ENCODE measurements around the gene AQP2. TPM values are rescaled to one million over a fixed set of nuclear protein-coding genes. Genes with fewer than 3 reads are reported as not detected.
"Not testable (repeated sequence)": the region's sequence is repeated elsewhere in the genome, so short reads cannot be mapped to it uniquely, and the experiment has no call there.

The AQP2 gene
- total RNA-seq, 1 experiment from 2014 or later: not detected

DNA sequence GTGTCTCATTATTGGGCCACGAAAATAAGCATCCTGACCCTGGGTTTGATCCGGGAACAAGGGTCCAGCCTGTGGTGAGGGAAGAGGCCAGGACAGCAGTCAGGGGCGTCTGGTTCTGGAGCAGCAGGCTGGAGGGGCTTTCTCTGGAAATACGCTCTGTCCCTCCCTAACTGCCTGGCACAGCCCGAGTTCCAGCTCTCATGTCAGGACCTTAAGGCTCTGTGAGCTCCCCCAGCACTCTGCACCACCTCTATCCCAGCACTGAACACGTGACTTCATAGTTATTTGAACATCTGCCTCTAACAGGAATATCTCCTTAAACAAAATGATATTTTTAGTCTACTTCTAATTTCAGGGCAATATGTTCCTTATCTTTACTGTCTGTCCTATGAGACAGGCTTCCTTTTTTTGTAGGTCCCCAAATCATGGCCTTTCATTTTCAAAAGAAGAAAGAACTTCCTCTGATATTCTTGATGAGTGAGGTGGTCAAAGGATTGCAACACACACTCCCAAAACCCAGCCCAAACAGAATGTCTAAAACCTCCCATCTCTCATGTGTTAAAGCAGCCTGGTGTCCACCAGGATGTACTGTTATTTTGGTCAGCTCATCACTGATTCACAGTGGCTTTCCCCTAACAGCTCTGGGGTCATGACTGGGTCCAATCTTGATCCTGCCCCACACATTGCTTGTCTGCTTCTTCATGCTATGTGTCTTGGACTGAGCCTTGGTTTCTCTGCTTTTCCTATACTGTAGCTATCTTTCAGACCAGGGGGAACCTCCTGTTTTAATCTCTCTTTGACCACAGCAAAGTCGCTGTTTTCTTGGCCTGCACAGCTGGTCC is 31.9 kb downstream of the AQP2 start:
- H3K27me3 Mint-ChIP-seq (ENCODE audit: unreplicated experiment): no peaks in the 10 kb centered on the region
- TF ChIP-seq CTCF (IDR thresholded peaks at IDR 0.05; ENCODE audit: unreplicated experiment): no peak
- H3K4me3 Mint-ChIP-seq (ENCODE audit: low read depth, unreplicated experiment): no peak overlapping the region
- no peak overlapping the region for H3K27ac Mint-ChIP-seq (ENCODE audit: unreplicated experiment)
- no TSS peak for BruUV-seq (replicated peaks)
- intact Hi-C loops (cut with micrococcal nuclease; ENCODE audit: unreplicated experiment): no loop called here
- H3K4me1 Mint-ChIP-seq (ENCODE audit: low read depth, unreplicated experiment): no peaks in the 10 kb centered on the region
- no peaks in the 10 kb centered on the region for H3K9me3 Mint-ChIP-seq (ENCODE audit: low read depth, unreplicated experiment)
- CTCF ChIA-PET: interaction anchor here (0.6 kb wide), 1 partner anchor 93 kb away, joined by 3 read pairs; no protein-coding TSS in a partner anchor
- H3K36me3 Mint-ChIP-seq (ENCODE audit: insufficient read depth, unreplicated experiment): no peaks in the 10 kb centered on the region
- no peak for DNase-seq

DNA sequence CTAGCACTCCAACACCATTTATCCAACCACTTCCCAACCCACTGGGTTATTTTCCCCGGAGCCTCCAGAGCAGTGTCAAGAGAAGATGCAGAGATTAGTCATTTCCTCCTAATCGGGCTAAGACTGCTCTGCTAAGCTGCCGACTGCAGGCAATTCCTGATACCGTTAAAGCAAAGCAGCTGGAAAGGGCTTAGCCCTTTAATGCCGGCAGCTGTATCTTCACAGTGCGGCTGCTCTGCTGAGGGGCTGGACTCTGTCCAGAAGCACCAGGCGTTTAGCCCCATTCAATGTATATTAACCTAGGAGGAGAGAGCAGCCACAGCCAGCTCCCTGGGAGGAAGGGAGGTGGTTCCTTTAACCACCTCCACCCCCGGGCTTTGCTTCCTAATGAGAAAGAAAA is 33.4 kb downstream of the AQP2 start:
- Mint-ChIP-seq H3K27me3 (ENCODE audit: unreplicated experiment) (no peaks in the 10 kb centered on the region), H3K4me3 (ENCODE audit: low read depth, unreplicated experiment) (no peak overlapping the region), H3K9me3 (ENCODE audit: low read depth, unreplicated experiment) (no peaks in the 10 kb centered on the region), H3K36me3 (ENCODE audit: insufficient read depth, unreplicated experiment) (no peaks in the 10 kb centered on the region), H3K27ac (ENCODE audit: unreplicated experiment) (no peak overlapping the region), H3K4me1 (ENCODE audit: low read depth, unreplicated experiment) (no peaks in the 10 kb centered on the region)
- no TSS peak for BruUV-seq (replicated peaks)
- TF ChIP-seq CTCF (IDR thresholded peaks at IDR 0.05; ENCODE audit: unreplicated experiment): no peak
- intact Hi-C loops (cut with micrococcal nuclease; ENCODE audit: unreplicated experiment): no loop called here
- CTCF ChIA-PET: no interaction called here
- DNase-seq: no peak

DNA sequence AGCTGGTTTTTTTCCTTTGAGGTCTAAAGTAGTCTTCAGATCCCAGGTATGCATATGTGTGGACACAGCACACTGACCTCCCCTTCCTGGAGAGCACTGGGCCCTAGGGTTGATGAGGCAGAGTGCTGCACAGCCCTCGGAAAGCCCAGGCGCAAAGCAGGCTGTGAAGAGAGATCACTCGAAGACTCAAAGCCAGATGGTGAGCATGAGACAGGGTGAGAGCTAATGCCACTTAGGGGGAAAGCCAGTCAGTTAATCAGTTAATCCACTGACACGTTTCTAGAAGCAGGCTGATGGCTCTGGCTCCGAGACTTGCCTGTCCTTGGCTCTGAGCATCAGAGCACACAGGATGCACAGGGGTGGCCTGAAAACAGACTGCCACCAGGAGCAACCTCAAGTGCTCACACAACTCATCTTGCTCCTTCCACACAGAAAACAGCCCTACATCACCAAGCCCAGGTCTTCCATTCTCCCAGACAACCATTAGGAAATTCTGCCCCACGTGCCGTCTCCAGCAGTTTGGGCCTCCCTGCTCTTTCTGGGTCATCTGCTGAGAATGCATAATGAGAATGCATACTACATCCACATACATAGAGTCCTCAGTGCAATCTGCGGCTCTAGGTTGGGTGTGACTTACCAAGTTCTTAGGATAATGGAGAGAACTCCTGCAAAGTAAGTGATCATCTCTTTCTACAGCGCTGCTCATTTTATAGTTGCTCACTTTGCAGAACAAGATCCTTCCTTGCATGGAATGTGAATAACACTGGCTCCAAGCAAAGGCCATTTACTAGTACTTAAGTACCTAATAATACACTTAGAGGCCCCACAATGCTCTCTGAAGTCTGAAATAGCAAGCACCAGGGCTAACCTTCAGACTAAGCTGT is 34.2 kb downstream of the AQP2 start:
- TF ChIP-seq CTCF (IDR thresholded peaks at IDR 0.05; ENCODE audit: unreplicated experiment): no peak
- CTCF ChIA-PET: no interaction called here
- intact Hi-C loops (cut with micrococcal nuclease; ENCODE audit: unreplicated experiment): no loop called here
- no peak overlapping the region for H3K4me3 Mint-ChIP-seq (ENCODE audit: low read depth, unreplicated experiment)
- no peaks in the 10 kb centered on the region for H3K9me3 Mint-ChIP-seq (ENCODE audit: low read depth, unreplicated experiment)
- no peaks in the 10 kb centered on the region for H3K36me3 Mint-ChIP-seq (ENCODE audit: insufficient read depth, unreplicated experiment)
- BruUV-seq (replicated peaks): no TSS peak
- no peak for DNase-seq
- H3K4me1 Mint-ChIP-seq (ENCODE audit: low read depth, unreplicated experiment): no peaks in the 10 kb centered on the region
- no peak overlapping the region for H3K27ac Mint-ChIP-seq (ENCODE audit: unreplicated experiment)
- H3K27me3 Mint-ChIP-seq (ENCODE audit: unreplicated experiment): no peaks in the 10 kb centered on the region

- intact Hi-C loops (cut with micrococcal nuclease; ENCODE audit: unreplicated experiment): no loop called here
- DNase-seq: no peak
- H3K4me1 Mint-ChIP-seq (ENCODE audit: low read depth, unreplicated experiment): no peaks in the 10 kb centered on the region
- CTCF ChIA-PET: interaction anchor here (0.6 kb wide), 1 partner anchor 69 kb away, joined by 5 read pairs; no protein-coding TSS in a partner anchor
- H3K4me3 Mint-ChIP-seq (ENCODE audit: low read depth, unreplicated experiment): no peak overlapping the region
- TF ChIP-seq CTCF (IDR thresholded peaks at IDR 0.05; ENCODE audit: unreplicated experiment): no peak
- no TSS peak for BruUV-seq (replicated peaks)
- no peak overlapping the region for H3K27ac Mint-ChIP-seq (ENCODE audit: unreplicated experiment)
- no peaks in the 10 kb centered on the region for H3K27me3 Mint-ChIP-seq (ENCODE audit: unreplicated experiment)
- H3K36me3 Mint-ChIP-seq (ENCODE audit: insufficient read depth, unreplicated experiment): no peaks in the 10 kb centered on the region
- no peaks in the 10 kb centered on the region for H3K9me3 Mint-ChIP-seq (ENCODE audit: low read depth, unreplicated experiment)
Measured at GRCh38 chr12:49985981-49986380, 35.4 kb downstream of the AQP2 start.

DNA sequence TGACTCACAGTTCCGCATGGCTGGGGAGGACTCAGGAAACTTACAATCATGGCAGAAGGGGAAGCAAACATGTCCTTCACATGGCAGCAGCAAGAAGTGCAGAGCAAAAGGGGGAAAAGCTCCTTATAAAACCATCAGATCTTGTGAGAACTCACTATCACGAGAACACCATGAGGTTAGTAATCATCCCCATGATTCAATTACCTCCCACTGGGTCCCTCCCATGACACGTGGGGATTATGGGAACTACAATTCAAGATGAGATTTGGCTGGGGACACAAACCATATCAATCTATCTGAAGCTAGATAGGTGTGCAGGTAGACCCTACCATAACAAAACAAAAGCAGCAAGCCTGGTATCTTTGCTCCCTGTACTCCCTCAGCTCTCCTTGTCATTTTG is 35.9 kb downstream of the AQP2 start:
- BruUV-seq (replicated peaks); H3K27ac Mint-ChIP-seq (ENCODE audit: unreplicated experiment); H3K4me3 Mint-ChIP-seq (ENCODE audit: low read depth, unreplicated experiment); DNase-seq; H3K27me3 Mint-ChIP-seq (ENCODE audit: unreplicated experiment); intact Hi-C loops (cut with micrococcal nuclease; ENCODE audit: unreplicated experiment); H3K4me1 Mint-ChIP-seq (ENCODE audit: low read depth, unreplicated experiment); H3K36me3 Mint-ChIP-seq (ENCODE audit: insufficient read depth, unreplicated experiment); H3K9me3 Mint-ChIP-seq (ENCODE audit: low read depth, unreplicated experiment): not testable (repeated sequence)
- CTCF ChIA-PET: interaction anchor here (0.6 kb wide), 1 partner anchor 68 kb away, joined by 5 read pairs; no protein-coding TSS in a partner anchor

Measured in Calu3 (cell line).